OCI-LY7 (cell line): Measurements from ENCODE around the gene TLR2. TPM values are rescaled to one million over a fixed set of nuclear protein-coding genes. Genes with fewer than 3 reads are reported as not detected.

Experiments used
- BruUV-seq: library from RNA; stranded (reverse); fragments of 400-500 nt; replicated peaks from 2 replicates; lab custom pipeline; 2021; lab: Mats Ljungman, UMichigan
- CTCF ChIA-PET: fragments of 300-600 bp; sonication (Branson Sonifier 250); formaldehyde crosslinking; loops from one replicate; lab custom pipeline; 2022; ENCODE audit warnings: antibody characterized with exemption; ENCODE audit not compliant: unreplicated experiment; lab: Charles Lee
- POLR2A ChIA-PET: fragments of 300-600 bp; sonication (Branson Sonifier 250); formaldehyde crosslinking; loops from one replicate; lab custom pipeline; 2022; ENCODE audit warnings: antibody characterized with exemption; lab: Charles Lee
- DNase-seq: peaks from one replicate; pipeline ENCODE4 v3.0.0-alpha.2; 2015; ENCODE audit warnings: low spot score
- H2AFZ ChIP-seq: fragments of 200-600 bp; sonication (generic), shearing (Covaris generic); 2 replicates; pipeline ENCODE4 v1.6.1; 2014; ENCODE audit warnings: mild to moderate bottlenecking, antibody characterized with exemption, low read length, moderate library complexity
- H3K27ac ChIP-seq: fragments of 200-600 bp; sonication (generic); 2 replicates; pipeline ENCODE4 v1.5.1; 2014; ENCODE audit warnings: mixed run types, low read depth, mild to moderate bottlenecking, moderate library complexity, low read length, inconsistent platforms; ENCODE audit not compliant: poor library complexity, severe bottlenecking
- H3K36me3 ChIP-seq: fragments of 200-600 bp; sonication (generic); 2 replicates; pipeline ENCODE4 v1.6.1; 2014; ENCODE audit warnings: mild to moderate bottlenecking, antibody characterized with exemption, low read length, moderate library complexity, mixed read lengths; ENCODE audit not compliant: insufficient read depth
- H3K4me1 ChIP-seq: fragments of 200-600 bp; sonication (generic); 2 replicates; pipeline ENCODE4 v1.5.1; 2014; ENCODE audit warnings: mild to moderate bottlenecking, low read length; ENCODE audit not compliant: insufficient read depth, poor library complexity, severe bottlenecking
- H3K4me2 ChIP-seq: fragments of 200-600 bp; sonication (generic); 2 replicates; pipeline ENCODE4 v1.6.1; 2014; ENCODE audit warnings: mild to moderate bottlenecking, low read length
- H3K4me3 ChIP-seq: fragments of 200-600 bp; sonication (generic); 2 replicates; pipeline ENCODE4 v1.5.1; 2014; ENCODE audit warnings: mild to moderate bottlenecking, low read depth, low read length; ENCODE audit not compliant: poor library complexity, severe bottlenecking
- H3K79me2 ChIP-seq: fragments of 200-600 bp; sonication (generic); 2 replicates; pipeline ENCODE4 v1.6.1; 2016; ENCODE audit warnings: low read depth, mild to moderate bottlenecking, low read length, moderate library complexity, mixed read lengths; ENCODE audit not compliant: insufficient read depth
- H3K9me2 ChIP-seq: fragments of 200-600 bp; sonication (generic); 2 replicates; pipeline ENCODE4 v1.6.1; 2016; ENCODE audit warnings: mild to moderate bottlenecking, low read length, mixed read lengths; ENCODE audit not compliant: insufficient read depth
- H3K9me3 ChIP-seq: fragments of 200-600 bp; sonication (generic); 2 replicates; pipeline ENCODE4 v1.6.1; 2014; ENCODE audit warnings: mild to moderate bottlenecking, mixed run types, low read length, mixed read lengths
- H4K20me1 ChIP-seq: fragments of 200-600 bp; sonication (generic); 2 replicates; pipeline ENCODE4 v1.6.1; 2014; ENCODE audit warnings: mild to moderate bottlenecking, antibody characterized with exemption, low read length, moderate library complexity, mixed read lengths; ENCODE audit not compliant: insufficient read depth
- EZH2phosphoT487 ChIP-seq: fragments of 200-600 bp; sonication (generic); IDR thresholded peaks from 2 replicates; pipeline ENCODE4 v1.6.1; 2018; ENCODE audit warnings: low read depth, borderline replicate concordance, mild to moderate bottlenecking, mixed run types, antibody characterized with exemption, low read length, moderate library complexity, mixed read lengths
- intact Hi-C: fragments of 100-400 bp; cut with micrococcal nuclease; formaldehyde crosslinking; loops from one replicate; pipeline ENCODE4 v1.10.0; 2022; ENCODE audit not compliant: unreplicated experiment
- total RNA-seq, 2 experiments: library from RNA; depleted of rRNA in 1 of 2; stranded (reverse); fragments of >200 nt in 1 of 2; shearing (Covaris generic) in 1 of 2; gene quantifications; 2 replicates each; pipeline ENCODE4 v1.2.3, GENCODE V29; 2014 to 2022
- TF ChIP-seq, protein P1 (sequence below): fragments of 200-600 bp; sonication (generic); conservative IDR thresholded peaks from 2 replicates; pipeline ENCODE4 v1.5.1; 2014; ENCODE audit warnings: mild to moderate bottlenecking, antibody characterized with exemption, low read length, moderate library complexity, mixed read lengths

Gene TLR2
- total RNA-seq, 2 experiments from 2014 or later = 1.5 TPM; not detected in 1

DNA sequence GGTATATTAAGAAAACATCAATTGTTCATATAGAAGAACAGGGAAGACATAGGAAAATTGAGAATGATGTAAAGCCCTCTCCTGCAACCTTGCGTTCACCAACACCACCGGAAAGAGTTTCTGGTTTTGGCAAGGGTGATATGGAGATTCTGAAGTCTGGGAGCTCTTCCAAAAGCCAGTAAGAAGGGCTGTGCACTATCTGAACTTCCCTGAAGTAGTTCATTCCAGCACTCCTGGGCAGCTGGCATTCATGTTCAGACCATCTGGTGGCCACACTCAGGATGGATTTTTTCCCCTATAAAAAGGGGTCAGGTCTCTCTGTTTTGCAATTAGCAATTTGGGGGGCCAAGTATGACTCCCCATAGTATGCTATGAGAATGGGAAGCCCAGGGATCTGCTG, 15.4 kb upstream of the TLR2 start:
- no peak overlapping the region for H3K4me3 ChIP-seq
- H3K4me1 ChIP-seq = no peaks in the 10 kb centered on the region
- DNase-seq = no peak
- H3K36me3 ChIP-seq = no peaks in the 10 kb centered on the region
- no peak overlapping the region for H3K4me2 ChIP-seq
- H4K20me1 ChIP-seq = no peaks in the 10 kb centered on the region
- no peaks in the 10 kb centered on the region for H3K9me2 ChIP-seq
- intact Hi-C loops = no loop called here
- TF ChIP-seq EZH2phosphoT487 = no peak
- TF ChIP-seq, protein P1, sequence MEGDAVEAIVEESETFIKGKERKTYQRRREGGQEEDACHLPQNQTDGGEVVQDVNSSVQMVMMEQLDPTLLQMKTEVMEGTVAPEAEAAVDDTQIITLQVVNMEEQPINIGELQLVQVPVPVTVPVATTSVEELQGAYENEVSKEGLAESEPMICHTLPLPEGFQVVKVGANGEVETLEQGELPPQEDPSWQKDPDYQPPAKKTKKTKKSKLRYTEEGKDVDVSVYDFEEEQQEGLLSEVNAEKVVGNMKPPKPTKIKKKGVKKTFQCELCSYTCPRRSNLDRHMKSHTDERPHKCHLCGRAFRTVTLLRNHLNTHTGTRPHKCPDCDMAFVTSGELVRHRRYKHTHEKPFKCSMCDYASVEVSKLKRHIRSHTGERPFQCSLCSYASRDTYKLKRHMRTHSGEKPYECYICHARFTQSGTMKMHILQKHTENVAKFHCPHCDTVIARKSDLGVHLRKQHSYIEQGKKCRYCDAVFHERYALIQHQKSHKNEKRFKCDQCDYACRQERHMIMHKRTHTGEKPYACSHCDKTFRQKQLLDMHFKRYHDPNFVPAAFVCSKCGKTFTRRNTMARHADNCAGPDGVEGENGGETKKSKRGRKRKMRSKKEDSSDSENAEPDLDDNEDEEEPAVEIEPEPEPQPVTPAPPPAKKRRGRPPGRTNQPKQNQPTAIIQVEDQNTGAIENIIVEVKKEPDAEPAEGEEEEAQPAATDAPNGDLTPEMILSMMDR = no peak
- POLR2A ChIA-PET = no interaction called here
- CTCF ChIA-PET = no interaction called here
- H3K9me3 ChIP-seq = no peaks in the 10 kb centered on the region
- BruUV-seq = no TSS peak
- no peaks in the 10 kb centered on the region for H3K79me2 ChIP-seq
- H3K27ac ChIP-seq = no peak overlapping the region
- H2AFZ ChIP-seq = no peak overlapping the region

DNA sequence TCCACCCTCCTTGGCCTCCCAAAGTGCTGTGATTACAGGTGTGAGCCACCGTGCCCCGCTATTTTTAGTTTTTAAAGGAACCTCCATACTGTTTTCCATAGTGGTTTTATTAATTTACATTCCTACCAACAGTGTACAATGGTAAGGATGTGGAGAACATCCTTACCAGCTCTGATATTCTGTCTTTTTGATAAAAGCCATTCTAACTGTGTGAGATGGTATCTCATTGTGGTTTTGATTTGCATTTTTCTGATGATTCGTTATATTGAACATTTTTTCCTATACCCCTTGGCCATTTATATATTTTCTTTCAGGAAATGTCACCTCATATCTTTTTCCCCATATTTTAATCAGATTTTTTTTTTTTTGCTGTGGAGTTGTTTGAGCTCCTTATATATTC, 14.2 kb upstream of the TLR2 start:
- CTCF ChIA-PET = no interaction called here
- POLR2A ChIA-PET = interaction anchor here (0.7 kb wide), 1 partner anchor 237 kb away, joined by 3 read pairs; no protein-coding TSS in a partner anchor
- H3K36me3 ChIP-seq = no peaks in the 10 kb centered on the region
- H2AFZ ChIP-seq = no peak overlapping the region
- no TSS peak for BruUV-seq
- no peak for DNase-seq
- no peaks in the 10 kb centered on the region for H3K9me2 ChIP-seq
- intact Hi-C loops = no loop called here
- H3K4me2 ChIP-seq = no peak overlapping the region
- TF ChIP-seq, protein P1 = no peak
- TF ChIP-seq EZH2phosphoT487 = no peak
- no peaks in the 10 kb centered on the region for H3K4me1 ChIP-seq
- no peak overlapping the region for H3K27ac ChIP-seq
- no peaks in the 10 kb centered on the region; the same call in 1 of the 2 replicates for H3K9me3 ChIP-seq
- no peaks in the 10 kb centered on the region for H4K20me1 ChIP-seq
- H3K79me2 ChIP-seq = no peaks in the 10 kb centered on the region
- H3K4me3 ChIP-seq = no peak overlapping the region

GRCh38 chr4:153676486-153676885, 7.6 kb upstream of the TLR2 start:
- Histone ChIP-seq H2AFZ (no peak overlapping the region), H4K20me1 (no peaks in the 10 kb centered on the region), H3K79me2 (no peaks in the 10 kb centered on the region), H3K36me3 (no peaks in the 10 kb centered on the region), H3K27ac (no peak overlapping the region), H3K9me2 (no peaks in the 10 kb centered on the region), H3K4me3 (no peak overlapping the region), H3K4me2 (no peak overlapping the region), H3K9me3 (no peaks in the 10 kb centered on the region; the same call in 1 of the 2 replicates), H3K4me1 (no peaks in the 10 kb centered on the region)
- intact Hi-C loops = no loop called here
- TF ChIP-seq, protein P1 = no peak
- no peak for TF ChIP-seq EZH2phosphoT487
- no peak for DNase-seq
- ChIA-PET CTCF (no interaction called here), POLR2A (interaction anchor here (1.0 kb wide), 1 partner anchor 33 kb away, joined by 3 read pairs; no protein-coding TSS in a partner anchor)
- no TSS peak for BruUV-seq
